GM18907 (cell line): ENCODE data around the gene CACNB4.
"Not testable (repeated sequence)": the region's sequence is repeated elsewhere in the genome, so short reads cannot be mapped to it uniquely, and the experiment has no call there.

ENCODE experiments used
- ATAC-seq: cut with Tn5 transposase; IDR thresholded peaks from one replicate; pipeline ENCODE4 v1.9.1; 2021; ENCODE audit warnings: mild to moderate bottlenecking, moderate library complexity; ENCODE audit not compliant: unreplicated experiment

CACNB4 gene

GRCh38 chr2:151914989-151915628 lies 183.7 kb downstream of the CACNB4 start:
- ATAC-seq = no peak

GRCh38 chr2:151908204-151908882 lies 190.5 kb downstream of the CACNB4 start:
- ATAC-seq = no peak

GRCh38 chr2:151907286-151908203 lies 191.3 kb downstream of the CACNB4 start:
- no peak for ATAC-seq

GRCh38 chr2:151906633-151906998 lies 192.2 kb downstream of the CACNB4 start:
- peak; percentile 22 for ATAC-seq

- peak; percentile 72 for ATAC-seq
Measured at GRCh38 chr2:151905963-151906632, 192.7 kb downstream of the CACNB4 start.

- no peak for ATAC-seq
Measured at GRCh38 chr2:151904807-151905206, 194.0 kb downstream of the CACNB4 start.

- ATAC-seq = no peak
Measured at GRCh38 chr2:151904021-151904420, 194.8 kb downstream of the CACNB4 start.

- ATAC-seq = no peak
Measured at GRCh38 chr2:151902829-151903228, 196.0 kb downstream of the CACNB4 start.

- no peak for ATAC-seq
Measured at GRCh38 chr2:151900331-151900730, 198.5 kb downstream of the CACNB4 start.

GRCh38 chr2:151899156-151899555 lies 199.7 kb downstream of the CACNB4 start:
- no peak for ATAC-seq

- no peak for ATAC-seq
Measured at GRCh38 chr2:151891566-151892194, 207.2 kb downstream of the CACNB4 start.

GRCh38 chr2:151887164-151887563 lies 211.7 kb downstream of the CACNB4 start:
- ATAC-seq = no peak

GRCh38 chr2:151886241-151886640 lies 212.6 kb downstream of the CACNB4 start:
- ATAC-seq = no peak

GRCh38 chr2:151882786-151883445 lies 215.9 kb downstream of the CACNB4 start:
- no peak for ATAC-seq

- ATAC-seq = no peak
Measured at GRCh38 chr2:151881342-151881741, 217.5 kb downstream of the CACNB4 start.

- no peak for ATAC-seq
Measured at GRCh38 chr2:151880586-151880985, 218.3 kb downstream of the CACNB4 start.

GRCh38 chr2:151878655-151879563 lies 219.9 kb downstream of the CACNB4 start:
- ATAC-seq = no peak

- no peak for ATAC-seq
Measured at GRCh38 chr2:151878204-151878603, 220.6 kb downstream of the CACNB4 start.

- ATAC-seq = not testable (repeated sequence)
Measured at GRCh38 chr2:151875631-151876030, 223.2 kb downstream of the CACNB4 start.
